Measurements from ENCODE around the gene MTCL1. TPM values are rescaled to one million over a fixed set of nuclear protein-coding genes. Genes with fewer than 3 reads are reported as not detected.

Gene MTCL1
- total and polyA plus RNA-seq, 10 of the 15 experiments (the other 5 are each of a cell fraction or from before 2014, with no cell fraction given), result 0.03 to 0.36 (median 0.13) TPM; not detected in 4

GRCh38 chr18:8763611-8764010, 58.3 kb downstream of the MTCL1 start (continued):
- no peak for TF ChIP-seq NKRF (conservative IDR thresholded peaks at IDR 0.05)
- no peak for TF ChIP-seq SIN3A (IDR thresholded peaks at IDR 0.05; ENCODE audit: low read depth, low read length)
- no peak for TF ChIP-seq FOS (IDR thresholded peaks at IDR 0.05; ENCODE audit: borderline replicate concordance, extremely low read depth, insufficient read length)
- TF ChIP-seq NFYA (IDR thresholded peaks at IDR 0.05; ENCODE audit: borderline replicate concordance, low read depth, low read length), result no peak
- TF ChIP-seq CBX5 (IDR thresholded peaks at IDR 0.05; ENCODE audit: low read depth), result no peak
- no peak for TF ChIP-seq ZBTB4 (CRISPR knock-in tag; IDR thresholded peaks at IDR 0.05)
- no peak for TF ChIP-seq POLR2A (IDR thresholded peaks at IDR 0.05; ENCODE audit: low read depth, low read length)
- TF ChIP-seq ZNF384 (IDR thresholded peaks at IDR 0.05; ENCODE audit: borderline replicate concordance, low read depth, low read length), result no peak
- no peak for TF ChIP-seq CHD4 (IDR thresholded peaks at IDR 0.05)

All from GM12878 (cell line).